Endothelial cell of umbilical vein (primary cell): ENCODE data around the gene KCNRG. TPM values are rescaled to one million over a fixed set of nuclear protein-coding genes. Genes with fewer than 3 reads are reported as not detected.

Experiments used
- BruUV-seq: library from RNA; stranded (reverse); fragments of 400-500 nt; replicated peaks from 2 replicates; lab custom pipeline; 2021; lab: Mats Ljungman, UMichigan
- CTCF ChIA-PET: fragments of 300-600, 350-600 bp; sonication (Branson Sonifier 250); formaldehyde crosslinking; loops from one replicate; lab custom pipeline; 2021; ENCODE audit warnings: antibody characterized with exemption, inconsistent platforms; lab: Charles Lee
- POLR2A ChIA-PET: fragments of 300-600, 350-600 bp; sonication (Branson Sonifier 250); formaldehyde crosslinking; loops from one replicate; lab custom pipeline; 2021; ENCODE audit warnings: antibody characterized with exemption, inconsistent platforms; lab: Charles Lee
- DNase-seq: peaks from one replicate; pipeline ENCODE4 v3.0.0-alpha.2; 2011; ENCODE audit warnings: low read depth, low spot score
- FAIRE-seq: peaks from 2 replicates; lab custom pipeline; 2011; peaks lifted over from hg19 to GRCh38; lab: Jason Lieb, UNC
- H2AFZ ChIP-seq: 2 replicates; pipeline ENCODE4 v1.6.0; 2012; ENCODE audit warnings: low read depth, low read length, control low read depth, inconsistent platforms
- H3K27ac ChIP-seq: 2 replicates; pipeline ENCODE4 v1.5.1; 2011; ENCODE audit warnings: low read depth, mild to moderate bottlenecking, control low read depth, low read length, moderate library complexity; ENCODE audit not compliant: insufficient read depth
- H3K27me3 ChIP-seq, 2 experiments: 2 replicates each; pipeline versions ENCODE4 v1.6.0 to v1.6.1; 2011; ENCODE audit warnings: low read length in 2 of 2, mixed read lengths in 1 of 2; ENCODE audit not compliant: control insufficient read depth in 2 of 2, insufficient read depth in 2 of 2
- H3K36me3 ChIP-seq, 2 experiments: 2 replicates in 1 of 2; 3 replicates in 1 of 2; pipeline ENCODE4 v1.5.1; 2011; ENCODE audit warnings: low read length in 2 of 2, mild to moderate bottlenecking in 1 of 2, moderate library complexity in 1 of 2; ENCODE audit not compliant: control insufficient read depth in 2 of 2, insufficient read depth in 2 of 2; ENCODE audit errors: extremely low read depth in 1 of 2
- H3K4me1 ChIP-seq: 3 replicates; pipeline ENCODE4 v1.5.1; 2011; ENCODE audit warnings: mild to moderate bottlenecking, low read length; ENCODE audit not compliant: control insufficient read depth, insufficient read depth; ENCODE audit errors: extremely low read depth
- H3K4me2 ChIP-seq: 2 replicates; pipeline ENCODE4 v1.6.1; 2011; ENCODE audit warnings: low read length, control low read depth, mixed read lengths; ENCODE audit not compliant: insufficient read depth
- H3K4me3 ChIP-seq, 3 experiments: fragments of 200-600 bp in 1 of 3; sonication (generic), shearing (Covaris generic) in 1 of 3; replicated peaks in 1 of 3; 2 replicates each; pipeline ENCODE4 v1.5.1; 2011 to 2016; ENCODE audit warnings: control low read depth in 3 of 3, low read length in 3 of 3, mild to moderate bottlenecking in 2 of 3, inconsistent platforms in 1 of 3, low read depth in 1 of 3, moderate library complexity in 1 of 3; ENCODE audit not compliant: insufficient read depth in 1 of 3
- H3K79me2 ChIP-seq: 2 replicates; pipeline ENCODE4 v1.6.0; 2012; ENCODE audit warnings: low read length, inconsistent platforms; ENCODE audit not compliant: control insufficient read depth, insufficient read depth
- H3K9ac ChIP-seq: replicated peaks from 2 replicates; pipeline ENCODE3; 2011; ENCODE audit warnings: low read length, control low read depth; ENCODE audit not compliant: insufficient read depth; ENCODE audit errors: extremely low read depth
- H3K9me1 ChIP-seq: replicated peaks from 3 replicates; pipeline ENCODE4 v1.6.0; 2011; ENCODE audit warnings: mild to moderate bottlenecking, low read length; ENCODE audit not compliant: control insufficient read depth, insufficient read depth; ENCODE audit errors: extremely low read depth
- H3K9me3 ChIP-seq: replicated peaks from 2 replicates; pipeline ENCODE4 v1.5.1; 2012; ENCODE audit warnings: low read length, inconsistent platforms; ENCODE audit not compliant: control insufficient read depth, insufficient read depth
- H4K20me1 ChIP-seq: replicated peaks from 2 replicates; pipeline ENCODE3; 2011; ENCODE audit warnings: mild to moderate bottlenecking, low read length; ENCODE audit not compliant: control insufficient read depth, insufficient read depth; ENCODE audit errors: extremely low read depth
- CTCF ChIP-seq, 2 donors: IDR thresholded peaks; 1 replicate in 1 of 2; 2 replicates in 1 of 2; pipeline ENCODE4 v1.5.1; 2011; ENCODE audit warnings: low read length in 2 of 2, mild to moderate bottlenecking in 2 of 2, moderate library complexity in 2 of 2, control low read depth in 1 of 2, inconsistent platforms in 1 of 2, low read depth in 1 of 2; ENCODE audit not compliant: insufficient read depth in 1 of 2; ENCODE audit errors: extremely low read depth in 1 of 2
- EZH2 ChIP-seq: IDR thresholded peaks from 2 replicates; pipeline ENCODE4 v1.6.1; 2012; ENCODE audit warnings: borderline replicate concordance, low read depth, mild to moderate bottlenecking, moderate library complexity, low read length, inconsistent platforms; ENCODE audit not compliant: severe bottlenecking
- FOS ChIP-seq: IDR thresholded peaks from 2 replicates; pipeline ENCODE4 v1.6.1; 2011; ENCODE audit warnings: mild to moderate bottlenecking, low read length, moderate library complexity, borderline replicate concordance; ENCODE audit not compliant: insufficient read depth
- JUN ChIP-seq: IDR thresholded peaks from 2 replicates; pipeline ENCODE4 v1.6.1; 2011; ENCODE audit warnings: borderline replicate concordance, low read depth; ENCODE audit not compliant: insufficient read length, insufficient read depth
- MAX ChIP-seq: IDR thresholded peaks from 2 replicates; pipeline ENCODE4 v1.6.1; 2011; ENCODE audit not compliant: insufficient read depth, insufficient read length
- MYC ChIP-seq: IDR thresholded peaks from one replicate; pipeline ENCODE4 v1.6.1; 2011; ENCODE audit warnings: mild to moderate bottlenecking, low read depth, low read length
- POLR2A ChIP-seq: IDR thresholded peaks from 2 replicates; pipeline ENCODE4 v1.6.1; 2012; ENCODE audit warnings: low read depth, mild to moderate bottlenecking, control low read depth, low read length
- dilution Hi-C: fragments of 300-500 bp; cut with MboI; formaldehyde crosslinking; loops from one replicate; pipeline ENCODE4 v1.15.0; 2019; ENCODE audit warnings: low sequenced_read_pairs; ENCODE audit not compliant: extremely low pct_ligation_motif_present
- intact Hi-C: fragments of 100-400 bp; cut with micrococcal nuclease; formaldehyde crosslinking; loops from one replicate; pipeline ENCODE4 v1.10.0; 2022
- polyA plus RNA-seq, 4 experiments: library from polyadenylated mRNA; depleted of rRNA in 3 of 4; stranded (reverse) in 3 of 4; unstranded in 1 of 4; fragments of >200 nt; gene quantifications; 2 replicates each; pipeline versions ENCODE4 v1.2.1 to v1.2.3, GENCODE V29; 2011 to 2012; ENCODE audit warnings: missing spikeins in 1 of 4
- total RNA-seq: library from RNA; stranded (reverse); gene quantifications from 2 replicates; pipeline ENCODE4 v1.2.3, GENCODE V29; 2021

KCNRG gene
- total and polyA plus RNA-seq, 2 donors (not counting 3 experiments of a cell fraction or from before 2014, with no cell fraction given), result 0.86 to 1.3 TPM

- no peak overlapping the region for H3K4me3 ChIP-seq
- peaks cover 31% of the 10 kb centered on the region for H3K79me2 ChIP-seq
- no peak overlapping the region for H3K27ac ChIP-seq
- H2AFZ ChIP-seq, result no peak overlapping the region
- no peaks in the 10 kb centered on the region for H3K27me3 ChIP-seq
- dilution Hi-C loops, result no loop called here
- TF ChIP-seq MAX (no peak), POLR2A (no peak), MYC (no peak), CTCF (IDR thresholded peaks at IDR 0.05; ENCODE audit: extremely low read depth in 1 of 2, insufficient read depth in 1 of 2, low read depth in 1 of 2, low read length in 2 of 2) (no peak), FOS (no peak), EZH2 (no peak), JUN (no peak)
- no peaks in the 10 kb centered on the region for H3K9me3 ChIP-seq
- BruUV-seq, result TSS peak; percentile 2
- peaks cover 6% of the 10 kb centered on the region for H3K9me1 ChIP-seq
- H3K4me2 ChIP-seq, result no peak overlapping the region
- DNase-seq (peak; percentile 47), FAIRE-seq (no peak)
- CTCF ChIA-PET, result no interaction called here
- peaks cover 1 to 13% of the 10 kb centered on the region in 2 experiments for H3K36me3 ChIP-seq
- no peak overlapping the region for H3K9ac ChIP-seq
- peaks cover 2% of the 10 kb centered on the region for H4K20me1 ChIP-seq
- POLR2A ChIA-PET, result no interaction called here
- intact Hi-C loops, result no loop called here
- H3K4me1 ChIP-seq, result peaks cover 8% of the 10 kb centered on the region
Observed at GRCh38 chr13:50016444-50016843, 1.2 kb downstream of the KCNRG start.
